CD14-positive monocyte (primary cell): ENCODE measurements around the gene SHLD1. TPM values are rescaled to one million over a fixed set of nuclear protein-coding genes. Genes with fewer than 3 reads are reported as not detected.
"Not testable (repeated sequence)": the region's sequence is repeated elsewhere in the genome, so short reads cannot be mapped to it uniquely, and the experiment has no call there.

Source experiments
- DNase-seq, 3 donors: peaks; one replicate each; pipeline ENCODE4 v3.0.0-alpha.2; 2011 to 2022
- H2AFZ ChIP-seq: 2 replicates; pipeline ENCODE4 v1.6.0; 2012; ENCODE audit warnings: mild to moderate bottlenecking, low read depth, low read length, inconsistent platforms; ENCODE audit not compliant: insufficient read depth, poor library complexity, severe bottlenecking
- H3K27ac ChIP-seq, 2 donors: 1 replicate in 1 of 2; 2 replicates in 1 of 2; pipeline ENCODE4 v1.5.1; 2012 to 2013; ENCODE audit warnings: low read length in 2 of 2, control low read depth in 1 of 2, inconsistent platforms in 1 of 2, low read depth in 1 of 2, mild to moderate bottlenecking in 1 of 2
- H3K27me3 ChIP-seq, 2 donors: one replicate each; pipeline versions ENCODE4 v1.6.0 to v1.6.1; 2011 to 2013; ENCODE audit warnings: low read length in 2 of 2; ENCODE audit not compliant: control insufficient read depth in 2 of 2, insufficient read depth in 2 of 2
- H3K36me3 ChIP-seq, 2 donors: replicated peaks in 1 of 2; 1 replicate in 1 of 2; 2 replicates in 1 of 2; pipeline versions ENCODE4 v1.5.1 to v1.6.1; 2012 to 2013; ENCODE audit warnings: low read length in 2 of 2, control low read depth in 1 of 2, inconsistent platforms in 1 of 2, mild to moderate bottlenecking in 1 of 2; ENCODE audit not compliant: insufficient read depth in 2 of 2, control insufficient read depth in 1 of 2
- H3K4me1 ChIP-seq, 2 donors: 1 replicate in 1 of 2; 2 replicates in 1 of 2; pipeline versions ENCODE4 v1.5.1 to v1.6.1; 2012 to 2013; ENCODE audit warnings: low read length in 2 of 2, control low read depth in 1 of 2, inconsistent platforms in 1 of 2, mild to moderate bottlenecking in 1 of 2, moderate library complexity in 1 of 2; ENCODE audit not compliant: insufficient read depth in 2 of 2, control insufficient read depth in 1 of 2
- H3K4me2 ChIP-seq: replicated peaks from 2 replicates; pipeline ENCODE3; 2012; ENCODE audit warnings: low read length, moderate library complexity, mild to moderate bottlenecking; ENCODE audit not compliant: poor library complexity, severe bottlenecking; ENCODE audit errors: extremely low read depth
- H3K4me3 ChIP-seq, 3 experiments: fragments of 200-600 bp in 1 of 3; sonication (generic) in 1 of 3; replicated peaks in 1 of 3; 1 replicate in 2 of 3; 2 replicates in 1 of 3; pipeline ENCODE4 v1.5.1; 2011 to 2013; ENCODE audit warnings: low read length in 3 of 3, mild to moderate bottlenecking in 3 of 3, control low read depth in 2 of 3, low read depth in 2 of 3, inconsistent platforms in 1 of 3, moderate library complexity in 1 of 3
- H3K79me2 ChIP-seq: 2 replicates; pipeline ENCODE4 v1.6.0; 2012; ENCODE audit warnings: mild to moderate bottlenecking, control low read depth, inconsistent platforms, low read length, moderate library complexity; ENCODE audit not compliant: insufficient read depth
- H3K9ac ChIP-seq: 2 replicates; pipeline ENCODE4 v1.6.0; 2017; ENCODE audit warnings: low read length, mild to moderate bottlenecking; ENCODE audit not compliant: insufficient read depth, poor library complexity, severe bottlenecking
- H3K9me3 ChIP-seq, 2 donors: replicated peaks in 1 of 2; 1 replicate in 1 of 2; 2 replicates in 1 of 2; pipeline versions ENCODE4 v1.5.1 to v1.6.1; 2012 to 2013; ENCODE audit warnings: low read length in 2 of 2, control low read depth in 1 of 2; ENCODE audit not compliant: control insufficient read depth in 1 of 2, insufficient read depth in 1 of 2
- H4K20me1 ChIP-seq: 2 replicates; pipeline ENCODE4 v1.6.0; 2012; ENCODE audit warnings: mild to moderate bottlenecking, low read length, control low read depth, moderate library complexity; ENCODE audit not compliant: insufficient read depth
- H3K27ac Mint-ChIP-seq, 7 donors: one replicate each; pipeline ENCODE4 v1.8.0; 2020; ENCODE audit warnings: mild to moderate bottlenecking in 7 of 7, mixed read lengths in 7 of 7, moderate library complexity in 6 of 7, inconsistent platforms in 2 of 7
- H3K27me3 Mint-ChIP-seq, 3 donors: one replicate each; pipeline ENCODE4 v1.8.0; 2021 to 2022; ENCODE audit warnings: low read depth in 3 of 3, mild to moderate bottlenecking in 3 of 3, mixed read lengths in 3 of 3, moderate library complexity in 3 of 3, inconsistent platforms in 1 of 3
- H3K36me3 Mint-ChIP-seq, 2 donors: one replicate each; pipeline ENCODE4 v1.8.0; 2020; ENCODE audit warnings: mixed read lengths in 2 of 2, inconsistent platforms in 1 of 2, mild to moderate bottlenecking in 1 of 2
- H3K4me1 Mint-ChIP-seq: one replicate; pipeline ENCODE4 v1.8.0; 2020; ENCODE audit warnings: mild to moderate bottlenecking, mixed read lengths
- H3K4me3 Mint-ChIP-seq, 2 donors: one replicate each; pipeline ENCODE4 v1.8.0; 2020; ENCODE audit warnings: mild to moderate bottlenecking in 2 of 2, mixed read lengths in 2 of 2, moderate library complexity in 1 of 2
- H3K9me3 Mint-ChIP-seq, 7 donors: one replicate each; pipeline ENCODE4 v1.8.0; 2020 to 2022; ENCODE audit warnings: mixed read lengths in 7 of 7, mild to moderate bottlenecking in 6 of 7, moderate library complexity in 6 of 7, inconsistent platforms in 2 of 7
- WGBS: methylation state at CpG from one replicate; pipeline ENCODE4 v1.1.5; 2013; ENCODE audit warnings: missing lambda C conversion rate; ENCODE audit not compliant: insufficient coverage; 5-methylcytosine and 5-hydroxymethylcytosine counted together
- intact Hi-C, 2 donors: fragments of 100-400 bp; cut with micrococcal nuclease; formaldehyde crosslinking; loops; one replicate each; pipeline versions ENCODE4 v1.15.0 to v1.15.1; 2023
- polyA plus RNA-seq, 3 donors: library from polyadenylated mRNA; depleted of rRNA in 1 of 3; unstranded in 2 of 3; stranded (reverse) in 1 of 3; fragments of 300-500 nt in 2 of 3; fragments of >200 nt in 1 of 3; fragmentation: Illumina TruSeq in 2 of 3; gene quantifications; 1 replicate in 2 of 3; 2 replicates in 1 of 3; pipeline ENCODE4 v1.2.3, GENCODE V29; 2012 to 2021
- TF ChIP-seq, protein P1 (sequence below): fragments of 200-600 bp; IDR thresholded peaks from one replicate; pipeline ENCODE4 v1.8.0; 2022; ENCODE audit warnings: antibody characterized with exemption, mild to moderate bottlenecking

Gene SHLD1
- polyA plus RNA-seq, 3 donors: 8.3 to 12.7 (median 11.5) TPM

DNA sequence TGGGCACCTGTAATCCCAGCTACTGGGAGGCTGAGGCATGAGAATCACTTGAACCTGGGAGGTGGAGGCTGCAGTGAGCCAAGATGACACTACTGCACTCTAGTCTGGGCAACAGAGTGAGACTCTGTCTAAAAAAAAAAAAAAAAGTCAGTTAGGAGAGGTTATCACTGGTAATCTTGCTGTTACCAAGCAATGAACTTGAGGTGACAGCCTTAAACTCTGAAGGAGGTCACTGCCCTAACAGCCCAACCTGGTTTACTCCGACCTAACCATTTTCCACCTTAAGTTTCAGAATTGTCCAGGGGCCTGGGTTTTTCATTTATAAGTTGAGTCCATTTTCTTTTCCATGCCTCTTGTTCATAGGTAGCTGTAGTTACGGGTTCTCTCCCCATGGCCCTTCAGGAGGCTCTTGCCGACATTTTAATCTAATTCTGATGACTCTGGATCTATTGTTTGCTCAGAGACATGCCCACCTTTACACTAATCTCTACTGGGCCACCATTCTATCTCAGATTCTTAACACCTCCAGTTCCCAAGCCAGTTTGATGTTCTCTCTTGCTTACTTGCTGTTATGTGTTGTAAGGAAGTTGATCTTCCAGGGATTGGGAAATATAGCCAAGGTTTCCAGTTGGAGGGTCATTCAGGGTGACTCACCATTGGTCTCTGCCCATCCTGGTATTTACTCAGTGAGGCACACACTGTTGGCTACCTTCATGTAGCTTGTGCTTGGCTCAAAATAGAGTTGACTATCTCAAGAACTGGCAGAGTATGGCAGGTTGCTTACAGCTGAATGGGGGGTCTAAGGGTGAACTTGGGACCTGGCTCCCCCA is 29.1 kb downstream of the SHLD1 start:
- Mint-ChIP-seq H3K36me3 (peaks cover 42 to 66% of the 10 kb centered on the region in 2 donors), H3K27me3 (no peaks in the 10 kb centered on the region), H3K27ac (peak overlapping the region in 2 of 7 donors; percentile 5 to 66)

DNA sequence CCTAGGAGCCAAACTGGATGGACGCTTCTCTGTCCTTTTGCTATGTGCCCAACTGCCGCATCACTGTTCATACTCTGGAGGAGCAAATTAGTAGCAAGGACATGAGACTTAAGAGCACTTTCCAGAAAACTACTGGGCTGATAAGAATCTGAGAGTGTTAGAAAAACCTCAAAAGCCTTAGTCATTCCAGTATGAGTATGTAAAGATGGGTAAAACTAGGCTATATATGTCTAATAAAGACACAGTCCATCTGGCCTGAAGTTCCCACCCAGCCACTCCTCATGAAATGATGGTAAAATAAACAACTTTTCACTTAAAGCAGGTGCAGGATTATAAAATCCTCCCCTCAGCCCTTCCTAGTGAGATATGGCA is 30.6 kb downstream of the SHLD1 start:
- no peak overlapping the region for H2AFZ ChIP-seq
- H3K4me1 ChIP-seq: no peaks in the 10 kb centered on the region
- H3K27ac ChIP-seq: no peak overlapping the region
- peaks cover 23 to 65% of the 10 kb centered on the region in 2 donors for H3K36me3 ChIP-seq
- H3K9me3 ChIP-seq: no peaks in the 10 kb centered on the region
- H3K4me1 Mint-ChIP-seq: no peaks in the 10 kb centered on the region
- TF ChIP-seq, protein P1, sequence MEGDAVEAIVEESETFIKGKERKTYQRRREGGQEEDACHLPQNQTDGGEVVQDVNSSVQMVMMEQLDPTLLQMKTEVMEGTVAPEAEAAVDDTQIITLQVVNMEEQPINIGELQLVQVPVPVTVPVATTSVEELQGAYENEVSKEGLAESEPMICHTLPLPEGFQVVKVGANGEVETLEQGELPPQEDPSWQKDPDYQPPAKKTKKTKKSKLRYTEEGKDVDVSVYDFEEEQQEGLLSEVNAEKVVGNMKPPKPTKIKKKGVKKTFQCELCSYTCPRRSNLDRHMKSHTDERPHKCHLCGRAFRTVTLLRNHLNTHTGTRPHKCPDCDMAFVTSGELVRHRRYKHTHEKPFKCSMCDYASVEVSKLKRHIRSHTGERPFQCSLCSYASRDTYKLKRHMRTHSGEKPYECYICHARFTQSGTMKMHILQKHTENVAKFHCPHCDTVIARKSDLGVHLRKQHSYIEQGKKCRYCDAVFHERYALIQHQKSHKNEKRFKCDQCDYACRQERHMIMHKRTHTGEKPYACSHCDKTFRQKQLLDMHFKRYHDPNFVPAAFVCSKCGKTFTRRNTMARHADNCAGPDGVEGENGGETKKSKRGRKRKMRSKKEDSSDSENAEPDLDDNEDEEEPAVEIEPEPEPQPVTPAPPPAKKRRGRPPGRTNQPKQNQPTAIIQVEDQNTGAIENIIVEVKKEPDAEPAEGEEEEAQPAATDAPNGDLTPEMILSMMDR: no peak
- no peak for DNase-seq
- H3K27ac Mint-ChIP-seq: peak overlapping the region in 3 of 7 donors; percentile 1 to 66 (median 50)
- no peak overlapping the region for H3K4me3 Mint-ChIP-seq
- H3K79me2 ChIP-seq: no peaks in the 10 kb centered on the region
- H3K9ac ChIP-seq: no peak overlapping the region
- H3K36me3 Mint-ChIP-seq: peaks cover 43 to 71% of the 10 kb centered on the region in 2 donors
- WGBS: 100% methylated on average over 1 of the region's 2 CpGs
- H3K27me3 Mint-ChIP-seq: no peaks in the 10 kb centered on the region
- H4K20me1 ChIP-seq: no peaks in the 10 kb centered on the region
- no peaks in the 10 kb centered on the region for H3K9me3 Mint-ChIP-seq
- H3K4me3 ChIP-seq: no peak overlapping the region
- no peak overlapping the region for H3K4me2 ChIP-seq
- intact Hi-C loops: loop anchor here (10.0 kb wide), 1 partner anchor 294 kb away; no protein-coding TSS in a partner anchor
- H3K27me3 ChIP-seq: no peaks in the 10 kb centered on the region

More for the DNA sequence above, 29.1 kb downstream of the SHLD1 start:
- H3K4me2 ChIP-seq: no peak overlapping the region
- no peaks in the 10 kb centered on the region for H4K20me1 ChIP-seq
- H3K9me3 Mint-ChIP-seq: no peaks in the 10 kb centered on the region
- TF ChIP-seq, protein P1: no peak
- no peaks in the 10 kb centered on the region for H3K9me3 ChIP-seq
- H3K9ac ChIP-seq: no peak overlapping the region
- intact Hi-C loops: loop anchor here in 1 of 2 donors (10.0 kb wide), 1 partner anchor 184 kb away; no protein-coding TSS in a partner anchor
- DNase-seq: peak in 2 of 3 donors; percentile 6 to 20
- no peaks in the 10 kb centered on the region for H3K4me1 ChIP-seq
- WGBS: no CpG with 5 or more reads among the region's 3 CpGs
- no peak overlapping the region for H3K27ac ChIP-seq
- H3K27me3 ChIP-seq: no peaks in the 10 kb centered on the region
- no peak overlapping the region for H2AFZ ChIP-seq
- peaks cover 15 to 68% of the 10 kb centered on the region in 2 donors for H3K36me3 ChIP-seq
- no peaks in the 10 kb centered on the region for H3K79me2 ChIP-seq
- H3K4me3 Mint-ChIP-seq: no peak overlapping the region
- peaks cover 6% of the 10 kb centered on the region for H3K4me1 Mint-ChIP-seq
- H3K4me3 ChIP-seq: no peak overlapping the region

DNA sequence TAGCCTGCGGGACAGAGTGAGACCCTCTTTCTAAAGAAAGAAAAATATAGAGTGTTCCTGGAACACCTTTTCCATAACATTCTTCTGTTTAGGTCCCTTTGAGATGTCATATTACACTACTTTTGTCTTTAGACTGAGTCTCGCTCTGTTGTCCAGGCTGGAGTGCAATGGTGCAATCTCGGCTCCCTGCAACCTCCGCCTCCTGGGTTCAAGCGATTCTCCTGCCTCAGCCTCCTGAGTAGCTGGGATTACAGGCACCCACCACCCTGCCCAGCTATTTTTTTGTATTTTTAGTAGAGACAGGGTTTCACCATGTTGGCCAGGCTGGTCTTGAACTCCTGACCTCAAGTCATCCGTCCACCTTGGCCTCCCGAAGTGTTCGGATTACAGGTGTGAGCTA is 31.2 kb downstream of the SHLD1 start:
- not testable (repeated sequence) for H3K27ac Mint-ChIP-seq

More for the DNA sequence above, 31.2 kb downstream of the SHLD1 start:
- peaks cover 25 to 66% of the 10 kb centered on the region in 2 donors for H3K36me3 ChIP-seq
- not testable (repeated sequence) for H3K4me1 ChIP-seq, H3K9me3 ChIP-seq, H3K27ac ChIP-seq, H3K4me2 ChIP-seq, H3K4me3 ChIP-seq, H3K9ac ChIP-seq, H3K79me2 ChIP-seq, H2AFZ ChIP-seq, H3K9me3 Mint-ChIP-seq, H3K27me3 Mint-ChIP-seq, H3K4me1 Mint-ChIP-seq, DNase-seq, H3K4me3 Mint-ChIP-seq, H4K20me1 ChIP-seq, H3K27me3 ChIP-seq
- WGBS: 75% methylated on average over 6 of the region's 8 CpGs
- intact Hi-C loops: loop anchor here (10.0 kb wide), 1 partner anchor 293 kb away; no protein-coding TSS in a partner anchor
- H3K36me3 Mint-ChIP-seq: peaks cover 46 to 74% of the 10 kb centered on the region in 2 donors
